Measurements from ENCODE around the gene TUBG2.
"Not testable (repeated sequence)": the region's sequence is repeated elsewhere in the genome, so short reads cannot be mapped to it uniquely, and the experiment has no call there.

The TUBG2 gene

GRCh38 chr17:42653179-42654124 lies 5.6 kb upstream of the TUBG2 start:
- DNase-seq, result peak; percentile 70

DNA sequence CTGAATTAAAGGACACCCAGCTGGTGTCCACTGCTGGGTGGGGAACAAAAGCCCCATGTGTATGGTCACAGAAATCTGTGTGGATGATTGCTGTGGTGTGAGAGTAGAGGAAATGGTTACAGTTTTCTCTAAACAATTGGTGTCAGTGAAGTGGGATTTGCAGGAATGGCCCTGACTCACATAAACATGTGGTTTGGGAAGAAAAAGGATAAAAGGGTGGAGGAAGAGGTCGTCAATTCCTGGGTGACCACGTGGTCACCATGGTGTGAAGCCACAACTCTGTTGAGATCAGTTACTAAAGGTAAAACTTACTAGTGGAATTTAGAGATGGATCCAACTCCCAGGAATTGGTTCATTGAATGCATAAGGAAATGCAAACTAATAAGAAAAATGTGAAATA lies 3.6 kb upstream of the TUBG2 start:
- no peak for DNase-seq

- DNase-seq, result no peak
These were observed 1.1 kb upstream of the TUBG2 start for GRCh38 chr17:42657824-42658588.

GRCh38 chr17:42659932-42660274 lies 819 bp downstream of the TUBG2 start:
- DNase-seq, result not testable (repeated sequence)

DNA sequence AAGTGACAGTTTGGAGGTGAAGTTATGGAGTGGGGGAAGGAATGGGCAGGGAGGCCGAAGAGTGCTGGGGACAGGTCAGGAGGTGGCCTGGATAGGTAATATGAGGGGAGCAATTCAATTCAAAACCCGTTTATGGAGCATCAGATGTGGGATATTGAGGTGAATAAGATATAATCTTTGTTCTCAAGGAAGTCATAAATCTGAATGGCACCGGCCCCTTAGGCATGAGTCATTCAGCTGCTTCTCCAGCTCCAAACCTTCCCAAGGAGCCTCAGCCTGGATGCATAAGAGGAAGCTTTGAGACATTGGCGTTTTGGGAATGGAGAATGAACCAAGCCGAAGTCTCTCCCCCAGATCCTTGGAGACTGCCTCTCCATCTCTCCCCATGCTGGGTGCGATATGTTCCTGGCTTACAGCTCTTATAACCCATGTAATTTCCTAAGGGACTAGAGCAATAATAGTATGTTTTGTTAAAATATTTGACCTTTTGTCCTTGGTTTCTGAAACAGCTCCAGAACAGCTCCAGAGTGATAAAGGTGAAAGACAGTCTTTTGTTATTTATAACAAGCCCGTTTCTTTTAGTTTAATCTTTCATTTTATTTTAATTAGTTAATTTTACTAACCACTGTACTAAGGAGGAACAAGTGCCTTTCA lies 1.7 kb downstream of the TUBG2 start:
- DNase-seq, result no peak

- DNase-seq, result no peak
These were observed 6.5 kb downstream of the TUBG2 start for GRCh38 chr17:42665581-42666001.

- DNase-seq, result not testable (repeated sequence)
These were observed 7.0 kb downstream of the TUBG2 start for GRCh38 chr17:42666126-42666525.

GRCh38 chr17:42667088-42667951 lies 8.2 kb downstream of the TUBG2 start:
- no peak for DNase-seq

- peak; percentile 51 for DNase-seq
These were observed 10.6 kb downstream of the TUBG2 start for GRCh38 chr17:42669705-42669976.

DNA sequence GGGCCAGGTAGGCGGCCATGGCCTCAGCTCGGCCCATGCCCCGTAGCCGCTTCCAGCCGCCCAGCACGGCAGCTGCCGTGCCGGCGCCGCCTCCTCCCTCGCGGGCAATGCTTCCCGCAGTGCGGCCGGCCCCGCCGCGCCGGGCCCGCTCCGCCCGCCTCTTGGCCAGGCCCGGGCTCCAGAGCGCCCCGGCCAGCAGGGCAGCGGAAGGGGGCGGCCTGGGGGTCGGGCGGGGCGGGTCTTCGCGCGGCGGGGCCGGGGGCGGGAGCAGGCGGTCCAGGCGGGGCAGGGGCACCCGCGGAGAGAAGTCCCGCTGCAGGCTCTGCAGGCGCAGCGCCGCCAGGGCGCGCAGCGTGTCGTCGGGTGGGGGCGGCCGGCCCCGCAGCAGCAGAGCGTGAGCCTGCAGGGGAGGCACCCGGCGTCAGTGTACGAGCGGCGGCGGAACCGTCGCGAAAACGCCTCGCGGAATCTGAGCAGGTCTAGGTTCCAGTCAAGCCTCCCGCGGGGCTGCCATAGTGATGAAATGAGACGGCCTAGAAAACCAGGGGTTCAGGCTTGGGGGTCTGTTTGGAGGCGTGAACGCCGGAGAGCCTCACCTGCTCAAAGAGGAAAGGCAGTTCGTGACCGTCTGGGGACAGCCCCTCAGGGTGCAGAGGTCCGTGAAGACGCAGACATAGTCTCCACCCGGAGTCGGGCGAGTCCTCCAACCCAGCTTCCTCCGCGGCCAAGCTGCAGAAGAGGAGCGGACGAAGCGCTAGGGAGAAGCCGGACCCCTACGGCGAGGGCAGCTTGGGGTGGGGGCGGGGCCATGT lies 11.1 kb downstream of the TUBG2 start:
- DNase-seq, result peak; percentile 69

DNA sequence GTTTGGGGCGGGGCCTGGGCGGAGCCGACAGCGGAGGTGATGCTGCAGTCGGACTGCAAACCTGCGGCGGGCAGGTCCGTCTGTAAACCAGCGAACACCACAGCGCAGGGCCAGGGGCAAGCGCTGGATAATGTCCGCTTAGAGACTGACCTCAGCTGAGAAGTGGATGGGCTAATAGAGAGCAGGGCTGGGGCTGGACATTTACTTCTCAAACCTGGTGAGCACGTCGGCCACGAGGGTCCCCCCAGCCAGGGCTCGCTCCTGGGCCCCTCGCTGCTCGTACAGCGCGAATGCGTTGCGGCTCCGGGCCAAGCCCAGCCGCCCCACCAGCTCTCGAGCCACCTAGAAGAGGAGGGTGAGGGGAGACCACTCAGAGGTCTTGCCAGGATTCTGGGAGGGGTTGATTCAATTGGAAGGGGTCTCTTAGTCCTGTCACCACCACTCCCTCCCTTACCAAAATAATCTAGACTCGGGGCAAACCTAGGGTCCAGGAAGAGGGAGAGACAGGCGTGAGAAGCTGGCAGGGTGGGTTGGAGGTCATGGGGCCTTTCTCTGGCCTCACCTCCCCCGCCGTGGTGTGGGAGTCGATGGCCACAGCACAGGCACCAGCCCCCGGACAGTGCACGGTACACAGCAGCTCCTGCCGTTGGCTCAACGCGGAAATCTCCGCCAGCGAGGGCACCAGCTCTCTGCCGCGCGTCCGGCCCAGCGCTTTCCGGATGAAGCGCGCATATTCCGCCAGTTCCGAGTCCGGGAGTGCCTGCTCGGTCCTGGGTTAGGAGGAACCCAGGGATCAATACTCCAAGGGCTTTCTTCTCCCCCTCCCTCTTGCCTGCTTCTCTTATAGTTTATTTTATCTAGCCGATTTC lies 11.9 kb downstream of the TUBG2 start:
- DNase-seq, result no peak

GRCh38 chr17:42672038-42672437 lies 13.0 kb downstream of the TUBG2 start:
- DNase-seq, result no peak

- DNase-seq, result no peak
These were observed 14.3 kb downstream of the TUBG2 start for GRCh38 chr17:42673266-42673884.

DNA sequence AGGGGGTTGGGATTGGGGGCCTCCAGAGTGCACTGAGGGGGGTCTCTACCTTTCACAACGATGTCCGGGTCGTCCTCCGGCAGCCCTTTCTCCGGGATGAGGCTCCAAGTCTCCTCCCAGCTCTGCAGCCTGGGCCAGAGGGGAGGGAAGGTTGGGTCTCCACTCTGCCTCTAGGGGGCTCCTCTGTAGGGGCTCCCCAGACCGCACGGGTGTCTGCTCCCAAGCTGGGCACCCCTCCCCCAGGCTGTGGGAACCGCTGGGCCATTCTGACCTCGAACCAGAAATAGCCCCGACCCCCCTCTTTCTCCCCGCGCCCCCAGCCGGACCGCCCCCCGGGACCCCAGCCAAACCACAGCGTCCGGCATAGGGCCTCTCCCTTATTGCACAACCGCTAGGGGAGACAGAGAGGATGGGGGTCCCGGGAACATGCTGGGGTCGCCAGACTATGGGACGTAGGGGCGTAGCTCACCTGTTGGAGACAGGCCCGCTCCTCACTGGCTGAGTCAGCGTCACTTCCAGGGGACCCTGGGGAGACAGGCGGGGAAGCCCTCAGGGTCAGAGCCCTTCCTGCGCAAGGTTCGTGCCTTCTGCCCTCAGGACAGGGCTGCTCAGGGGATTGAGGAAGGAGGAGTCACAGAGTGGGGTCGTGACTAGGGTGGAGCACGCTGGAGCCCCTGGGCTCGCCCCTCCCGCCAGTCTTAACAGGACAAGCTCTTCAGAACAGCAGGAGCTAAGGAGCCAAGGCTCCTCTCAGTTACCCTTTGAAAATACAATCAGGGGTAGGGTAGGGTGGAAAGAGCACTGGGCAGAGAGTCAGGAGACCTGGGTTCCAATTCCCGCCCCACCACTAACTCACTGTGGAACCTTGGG lies 15.0 kb downstream of the TUBG2 start:
- DNase-seq, result no peak

GRCh38 chr17:42674755-42675347 lies 15.8 kb downstream of the TUBG2 start:
- DNase-seq, result no peak

DNA sequence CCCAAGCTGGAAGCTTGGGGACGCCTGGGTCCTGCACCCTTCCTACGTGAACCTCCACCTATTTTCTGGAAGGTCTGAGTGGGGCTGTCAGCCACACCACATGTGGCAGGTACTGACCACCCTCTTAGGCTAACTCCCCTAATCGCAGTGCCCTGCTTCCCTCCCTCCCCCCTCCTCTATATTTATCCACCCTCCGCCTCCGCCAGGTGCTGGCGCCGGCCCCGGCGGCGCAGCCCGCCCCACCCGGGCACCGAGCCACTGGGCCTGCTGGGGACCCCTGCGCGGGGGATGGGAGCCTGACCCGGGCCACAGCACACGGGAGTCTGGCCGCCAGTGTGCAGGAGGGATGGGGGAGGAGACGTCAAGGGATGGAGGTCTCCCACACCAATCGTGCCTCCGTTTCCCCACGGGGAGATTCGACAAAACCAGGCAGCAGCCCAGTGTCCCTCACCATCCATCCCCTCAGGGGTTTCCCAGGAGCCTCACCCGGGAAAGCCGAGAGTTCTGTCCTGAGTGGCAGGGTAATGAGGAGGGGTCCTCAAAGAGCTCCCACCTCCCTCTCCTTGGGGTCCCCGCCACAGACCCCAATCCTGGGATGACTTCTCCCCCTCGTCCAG lies 16.4 kb downstream of the TUBG2 start:
- DNase-seq, result peak; percentile 45

GRCh38 chr17:42675965-42676423 lies 16.9 kb downstream of the TUBG2 start:
- peak; percentile 85 for DNase-seq

Data from right kidney (tissue), 1 donor.